SH-SY5Y (cell line): ENCODE data around the gene NEUROG1.

ENCODE experiments used
- GATA2 ChIP-seq: IDR thresholded peaks from 2 replicates; pipeline ENCODE4 v1.6.1; 2011; ENCODE audit warnings: mild to moderate bottlenecking, low read depth, low read length
- GATA3 ChIP-seq: IDR thresholded peaks from 2 replicates; pipeline ENCODE4 v1.6.1; 2011; ENCODE audit warnings: low read depth, mild to moderate bottlenecking, low read length, moderate library complexity

DNA sequence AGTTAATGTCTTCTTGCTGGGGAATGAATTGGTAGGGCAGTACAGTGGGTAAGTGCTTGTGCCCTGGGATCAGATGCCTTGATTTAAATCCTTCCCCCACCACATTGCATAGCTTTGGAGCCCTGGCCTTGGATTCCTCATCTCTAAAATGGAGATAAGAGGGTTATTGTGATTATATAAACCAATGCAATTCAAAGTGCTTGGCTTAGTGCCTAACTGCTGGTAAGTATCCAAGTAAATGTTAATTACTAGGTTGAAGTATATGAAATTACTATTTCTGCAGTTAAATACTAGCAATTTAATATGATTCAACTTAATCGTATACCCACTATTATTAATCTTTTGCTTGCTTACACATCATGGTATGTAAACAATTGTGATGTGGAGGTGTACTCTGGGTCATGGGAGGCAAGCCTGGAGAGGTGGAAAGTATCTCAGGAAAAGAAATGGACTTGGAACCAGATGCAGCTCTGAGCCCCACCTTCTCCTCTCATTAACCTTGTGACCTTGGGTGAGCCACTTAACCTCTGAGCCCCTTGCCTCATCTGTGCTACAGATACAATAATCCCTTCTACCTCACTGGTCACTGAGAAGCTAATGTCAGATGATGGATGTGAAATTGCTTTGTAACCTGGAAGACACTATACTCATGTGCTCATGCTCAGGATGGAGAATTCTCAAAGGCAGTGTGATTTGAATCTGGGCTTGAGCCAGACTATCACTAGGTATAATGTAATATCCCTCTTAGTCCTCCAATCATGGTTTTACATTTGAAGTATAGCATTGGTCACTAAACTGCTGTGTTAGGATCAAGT lies 23.8 kb downstream of the NEUROG1 start:
- TF ChIP-seq GATA2 (no peak), GATA3 (no peak)
